H9 (cell line): Measurements from ENCODE around the gene MYOF. TPM values are rescaled to one million over a fixed set of nuclear protein-coding genes. Genes with fewer than 3 reads are reported as not detected.

Experiments used
- DNase-seq: peaks from one replicate; pipeline ENCODE4 v3.0.0-alpha.2; 2017
- H2AFZ ChIP-seq: one replicate; pipeline ENCODE4 v1.6.1; 2013; ENCODE audit warnings: mild to moderate bottlenecking, low read length, control low read depth, moderate library complexity
- H2AK5ac ChIP-seq: 2 replicates; pipeline ENCODE4 v1.6.1; 2013; ENCODE audit warnings: low read length, control low read depth, mixed read lengths; ENCODE audit not compliant: insufficient read length
- H2BK120ac ChIP-seq: one replicate; pipeline ENCODE4 v1.6.1; 2013; ENCODE audit warnings: low read depth, mild to moderate bottlenecking, low read length, control low read depth, inconsistent platforms; ENCODE audit not compliant: poor library complexity, severe bottlenecking
- H2BK12ac ChIP-seq: 2 replicates; pipeline ENCODE4 v1.6.1; 2013; ENCODE audit warnings: low read length, control low read depth, mixed read lengths, low read depth; ENCODE audit not compliant: insufficient read length
- H2BK15ac ChIP-seq: 2 replicates; pipeline ENCODE4 v1.6.1; 2013; ENCODE audit warnings: low read depth, low read length, control low read depth
- H2BK20ac ChIP-seq: one replicate; pipeline ENCODE4 v1.6.1; 2013; ENCODE audit warnings: low read depth, mild to moderate bottlenecking, low read length, control low read depth, inconsistent platforms; ENCODE audit not compliant: poor library complexity, severe bottlenecking
- H2BK5ac ChIP-seq: 2 replicates; pipeline ENCODE4 v1.6.1; 2013; ENCODE audit warnings: low read length, control low read depth, mixed read lengths; ENCODE audit not compliant: insufficient read length
- H3K14ac ChIP-seq: 2 replicates; pipeline ENCODE4 v1.6.1; 2013; ENCODE audit warnings: low read length, control low read depth; ENCODE audit not compliant: insufficient read depth
- H3K18ac ChIP-seq: 2 replicates; pipeline ENCODE4 v1.6.1; 2013; ENCODE audit warnings: low read depth, mild to moderate bottlenecking, mixed read lengths, low read length, control low read depth; ENCODE audit not compliant: insufficient read length
- H3K23ac ChIP-seq: 2 replicates; pipeline ENCODE4 v1.6.1; 2013; ENCODE audit warnings: low read length, control low read depth, mixed read lengths, low read depth; ENCODE audit not compliant: insufficient read length
- H3K23me2 ChIP-seq: 2 replicates; pipeline ENCODE4 v1.6.1; 2013; ENCODE audit warnings: low read depth, mild to moderate bottlenecking, mixed read lengths, low read length, control low read depth; ENCODE audit not compliant: insufficient read length, poor library complexity, severe bottlenecking
- H3K27ac ChIP-seq: 2 replicates; pipeline ENCODE4 v1.5.1; 2013; ENCODE audit warnings: low read length, control low read depth, mixed read lengths, low read depth; ENCODE audit not compliant: insufficient read length
- H3K27me3 ChIP-seq: 2 replicates; pipeline ENCODE4 v1.6.1; 2013; ENCODE audit warnings: low read length, control low read depth, inconsistent platforms; ENCODE audit not compliant: insufficient read depth
- H3K4ac ChIP-seq: 2 replicates; pipeline ENCODE4 v1.6.1; 2013; ENCODE audit warnings: low read depth, mild to moderate bottlenecking, control low read depth, inconsistent platforms, low read length, moderate library complexity
- H3K4me1 ChIP-seq: 2 replicates; pipeline ENCODE4 v1.6.1; 2013; ENCODE audit warnings: low read length, control low read depth, inconsistent platforms; ENCODE audit not compliant: insufficient read depth
- H3K4me2 ChIP-seq: 2 replicates; pipeline ENCODE4 v1.6.1; 2013; ENCODE audit warnings: low read length, control low read depth, mixed read lengths; ENCODE audit not compliant: insufficient read length, insufficient read depth
- H3K56ac ChIP-seq: 2 replicates; pipeline ENCODE4 v1.6.1; 2013; ENCODE audit warnings: low read depth, mild to moderate bottlenecking, mixed read lengths, low read length, control low read depth; ENCODE audit not compliant: insufficient read length
- H3K79me1 ChIP-seq: 2 replicates; pipeline ENCODE4 v1.6.1; 2013; ENCODE audit warnings: low read depth, mild to moderate bottlenecking, moderate library complexity, low read length, control low read depth, inconsistent platforms; ENCODE audit not compliant: insufficient read depth, poor library complexity, severe bottlenecking
- H3K79me2 ChIP-seq: 2 replicates; pipeline ENCODE4 v1.6.1; 2013; ENCODE audit warnings: low read length, control low read depth, inconsistent platforms; ENCODE audit not compliant: insufficient read depth
- H3K9ac ChIP-seq: 2 replicates; pipeline ENCODE4 v1.6.1; 2013; ENCODE audit warnings: low read length, control low read depth, mixed read lengths; ENCODE audit not compliant: insufficient read length; ENCODE audit errors: extremely low read depth
- H3K9me3 ChIP-seq: one replicate; pipeline ENCODE4 v1.6.1; 2013; ENCODE audit warnings: low read depth, low read length, inconsistent platforms; ENCODE audit not compliant: control insufficient read depth
- H3T11ph ChIP-seq: one replicate; pipeline ENCODE4 v1.6.1; 2013; ENCODE audit warnings: mild to moderate bottlenecking, low read length, control low read depth, inconsistent platforms
- H4K20me1 ChIP-seq: one replicate; pipeline ENCODE4 v1.6.1; 2013; ENCODE audit not compliant: control insufficient read depth, insufficient read length, insufficient read depth
- H4K5ac ChIP-seq: 2 replicates; pipeline ENCODE4 v1.6.1; 2013; ENCODE audit warnings: low read depth, mild to moderate bottlenecking, mixed read lengths, low read length, control low read depth; ENCODE audit not compliant: insufficient read length
- H4K8ac ChIP-seq: replicated peaks from 2 replicates; pipeline ENCODE4 v1.6.1; 2013; ENCODE audit warnings: low read length, control low read depth, mixed read lengths, low read depth; ENCODE audit not compliant: insufficient read length
- H4K91ac ChIP-seq: 2 replicates; pipeline ENCODE4 v1.6.1; 2013; ENCODE audit warnings: low read depth, mild to moderate bottlenecking, moderate library complexity, mixed read lengths, low read length, control low read depth; ENCODE audit not compliant: insufficient read length
- H3K27ac Mint-ChIP-seq, 3 experiments: 2 replicates in 2 of 3; 3 replicates in 1 of 3; pipeline ENCODE4 v1.8.0; 2020 to 2021; ENCODE audit warnings: mixed read lengths in 3 of 3, mild to moderate bottlenecking in 1 of 3, moderate library complexity in 1 of 3
- H3K27me3 Mint-ChIP-seq: 2 replicates; pipeline ENCODE4 v1.8.0; 2021; ENCODE audit warnings: low read depth, mild to moderate bottlenecking, moderate library complexity, mixed read lengths
- H3K36me3 Mint-ChIP-seq, 3 experiments: 2 replicates in 2 of 3; 3 replicates in 1 of 3; pipeline ENCODE4 v1.8.0; 2020 to 2021; ENCODE audit warnings: low read depth in 3 of 3, mixed read lengths in 3 of 3; ENCODE audit not compliant: insufficient read depth in 1 of 3
- H3K4me1 Mint-ChIP-seq, 2 experiments: 2 replicates each; pipeline ENCODE4 v1.8.0; 2020; ENCODE audit warnings: mixed read lengths in 2 of 2
- H3K4me3 Mint-ChIP-seq, 2 experiments: 2 replicates in 1 of 2; 3 replicates in 1 of 2; pipeline ENCODE4 v1.8.0; 2020 to 2021; ENCODE audit warnings: mild to moderate bottlenecking in 2 of 2, mixed read lengths in 2 of 2, moderate library complexity in 1 of 2
- H3K9me3 Mint-ChIP-seq, 2 experiments: 2 replicates in 1 of 2; 3 replicates in 1 of 2; pipeline ENCODE4 v1.8.0; 2020; ENCODE audit warnings: mild to moderate bottlenecking in 2 of 2, mixed read lengths in 2 of 2, moderate library complexity in 1 of 2
- CTCF ChIP-seq: fragments of 200-600 bp; sonication (generic); conservative IDR thresholded peaks from 3 replicates; pipeline ENCODE4 v1.8.0; 2021; ENCODE audit warnings: antibody characterized with exemption, mild to moderate bottlenecking
- WGBS: extraction: QIAGEN DNeasy Blood & Tissue Kit; methylation state at CpG from one replicate; pipeline ENCODE4 v1.1.7; 2013; ENCODE audit warnings: missing lambda C conversion rate, low lambda C conversion rate, mixed read lengths; ENCODE audit not compliant: insufficient read length; ENCODE audit errors: extremely low coverage; 5-methylcytosine and 5-hydroxymethylcytosine counted together
- total RNA-seq: library from RNA; stranded (reverse); gene quantifications from 2 replicates; pipeline ENCODE4 v1.2.1, GENCODE V29; 2021

The MYOF gene
- total RNA-seq, 1 experiment from 2014 or later, result 2.8 TPM

- no CpG with 5 or more reads among the region's 3 CpGs for WGBS
These were observed 64.2 kb downstream of the MYOF start for GRCh38 chr10:93417921-93418320.

More at GRCh38 chr10:93417921-93418320, 64.2 kb downstream of the MYOF start:
- Histone ChIP-seq H4K20me1 (no peaks in the 10 kb centered on the region), H2AK5ac (no peak overlapping the region), H3K56ac (no peak overlapping the region), H3K9me3 (no peaks in the 10 kb centered on the region), H3K4ac (no peak overlapping the region), H2AFZ (no peak overlapping the region), H2BK5ac (no peak overlapping the region), H3K4me1 (peaks cover 6% of the 10 kb centered on the region; the same call in 1 of the 2 replicates), H2BK120ac (no peak overlapping the region), H3K79me1 (no peaks in the 10 kb centered on the region), H4K91ac (no peak overlapping the region), H3T11ph (no peak overlapping the region), H2BK12ac (no peak overlapping the region), H3K4me2 (no peak overlapping the region), H3K27ac (no peak overlapping the region), H3K9ac (no peak overlapping the region), H3K18ac (no peak overlapping the region), H3K14ac (no peak overlapping the region), H3K27me3 (no peaks in the 10 kb centered on the region), H4K5ac (no peak overlapping the region), H3K23ac (no peak overlapping the region), H3K23me2 (no peaks in the 10 kb centered on the region), H3K79me2 (no peaks in the 10 kb centered on the region), H2BK15ac (no peak overlapping the region), H4K8ac (no peak overlapping the region), H2BK20ac (no peak overlapping the region)
- no peak overlapping the region for H3K4me3 Mint-ChIP-seq
- H3K9me3 Mint-ChIP-seq, result no peaks in the 10 kb centered on the region
- H3K36me3 Mint-ChIP-seq, result no peaks in the 10 kb centered on the region
- H3K27me3 Mint-ChIP-seq, result no peaks in the 10 kb centered on the region
- peaks cover 28 to 40% of the 10 kb centered on the region in 2 experiments for H3K4me1 Mint-ChIP-seq
- no peak for TF ChIP-seq CTCF
- no peak for DNase-seq
- 0 out of 7 replicates have a peak overlapping the region, but pooled peaks of 1 of the 3 experiments have one; percentile 25 for H3K27ac Mint-ChIP-seq
